HG03442 (cell line): ENCODE results near the gene OR2S2.

ENCODE experiments used
- ATAC-seq: cut with Tn5 transposase; IDR thresholded peaks from one replicate; pipeline ENCODE4 v1.9.1; 2021; ENCODE audit warnings: mild to moderate bottlenecking, moderate library complexity; ENCODE audit not compliant: unreplicated experiment

The OR2S2 gene

GRCh38 chr9:35965011-35965410 is 7.1 kb upstream of the OR2S2 start:
- no peak for ATAC-seq

- no peak for ATAC-seq
Observed at GRCh38 chr9:35962126-35962906, 4.4 kb upstream of the OR2S2 start.

GRCh38 chr9:35960039-35960655 is 2.2 kb upstream of the OR2S2 start:
- no peak for ATAC-seq

GRCh38 chr9:35956651-35957050 is 1.3 kb downstream of the OR2S2 start:
- no peak for ATAC-seq

GRCh38 chr9:35954942-35955546 is 2.9 kb downstream of the OR2S2 start:
- ATAC-seq, result no peak

GRCh38 chr9:35952526-35953191 is 5.3 kb downstream of the OR2S2 start:
- ATAC-seq, result no peak

- ATAC-seq, result no peak
Observed at GRCh38 chr9:35951736-35952135, 6.2 kb downstream of the OR2S2 start.

GRCh38 chr9:35948901-35949318 is 9.0 kb downstream of the OR2S2 start:
- ATAC-seq, result no peak

- ATAC-seq, result no peak
Observed at GRCh38 chr9:35948451-35948850, 9.5 kb downstream of the OR2S2 start.

GRCh38 chr9:35945341-35946018 is 12.5 kb downstream of the OR2S2 start:
- no peak for ATAC-seq

GRCh38 chr9:35944841-35945240 is 13.1 kb downstream of the OR2S2 start:
- ATAC-seq, result no peak

- no peak for ATAC-seq
Observed at GRCh38 chr9:35944173-35944572, 13.8 kb downstream of the OR2S2 start.

- ATAC-seq, result no peak
Observed at GRCh38 chr9:35942286-35942685, 15.7 kb downstream of the OR2S2 start.

- no peak for ATAC-seq
Observed at GRCh38 chr9:35940458-35941407, 17.2 kb downstream of the OR2S2 start.

GRCh38 chr9:35939679-35940250 is 18.2 kb downstream of the OR2S2 start:
- ATAC-seq, result no peak

GRCh38 chr9:35938474-35939356 is 19.2 kb downstream of the OR2S2 start:
- ATAC-seq, result no peak

- no peak for ATAC-seq
Observed at GRCh38 chr9:35937227-35937626, 20.7 kb downstream of the OR2S2 start.

GRCh38 chr9:35935755-35936509 is 22.0 kb downstream of the OR2S2 start:
- ATAC-seq, result no peak
